GM12864 (cell line): ENCODE measurements around the gene MMP28.

ENCODE experiments used
- DNase-seq: peaks from one replicate; pipeline ENCODE4 v3.0.0-alpha.2; 2011; ENCODE audit warnings: low read depth
- H3K4me3 ChIP-seq: 2 replicates; pipeline ENCODE4 v1.5.1; 2011; ENCODE audit warnings: mild to moderate bottlenecking, low read depth, low read length, control low read depth
- CTCF ChIP-seq: IDR thresholded peaks from 2 replicates; pipeline ENCODE4 v1.5.1; 2011; ENCODE audit warnings: low read depth, mild to moderate bottlenecking, moderate library complexity, low read length, control low read depth, inconsistent platforms; ENCODE audit errors: missing control alignments

The MMP28 gene

GRCh38 chr17:35731917-35732805 is 63.3 kb downstream of the MMP28 start:
- no peak for DNase-seq
- no peak for TF ChIP-seq CTCF
- no peak overlapping the region for H3K4me3 ChIP-seq

GRCh38 chr17:35731239-35731916 is 64.1 kb downstream of the MMP28 start, which contains the start of gene RASL10B:
Gene RASL10B, plus strand, starts transcription at chr17:35731639. Its CDS starts 3,546 bp downstream, at chr17:35735185.
- TF ChIP-seq CTCF, result no peak
- no peak for DNase-seq

GRCh38 chr17:35730400-35731005 is 64.9 kb downstream of the MMP28 start:
- no peak for TF ChIP-seq CTCF
- H3K4me3 ChIP-seq, result no peak overlapping the region
- DNase-seq, result no peak

More at GRCh38 chr17:35731239-35731916, 64.1 kb downstream of the MMP28 start, which contains the start of gene RASL10B:
- H3K4me3 ChIP-seq, result no peak within 1 kb of the TSS

- no peak for TF ChIP-seq CTCF
Observed at GRCh38 chr17:35729405-35729833, 66.0 kb downstream of the MMP28 start.

GRCh38 chr17:35728551-35728950 is 66.9 kb downstream of the MMP28 start:
- no peak for DNase-seq
- TF ChIP-seq CTCF, result no peak

More at GRCh38 chr17:35729405-35729833, 66.0 kb downstream of the MMP28 start:
- H3K4me3 ChIP-seq, result no peak overlapping the region
- DNase-seq, result no peak

GRCh38 chr17:35727635-35728034 is 67.8 kb downstream of the MMP28 start:
- no peak for TF ChIP-seq CTCF
- DNase-seq, result no peak
- H3K4me3 ChIP-seq, result no peak overlapping the region

More at GRCh38 chr17:35728551-35728950, 66.9 kb downstream of the MMP28 start:
- no peak overlapping the region for H3K4me3 ChIP-seq
